Measurements from ENCODE around the gene MALT1. TPM values are rescaled to one million over a fixed set of nuclear protein-coding genes. Genes with fewer than 3 reads are reported as not detected.
A peak's percentile ranks its signal among the peaks of the same experiment; 100 is the strongest.

Gene MALT1
- total RNA-seq, 1 donor from 2014 or later, result 25.5 TPM

GRCh38 chr18:58674159-58674558, 2.9 kb downstream of the MALT1 start:
- intact Hi-C loops (cut with DNase I), result no loop called here
- DNase-seq (ENCODE audit: low spot score) (no peak), ATAC-seq (no peak)

- intact Hi-C loops (cut with DNase I), result no loop called here
- ATAC-seq (no peak), DNase-seq (ENCODE audit: low spot score) (no peak)
Observed at GRCh38 chr18:58674863-58675472, 3.7 kb downstream of the MALT1 start.

DNA sequence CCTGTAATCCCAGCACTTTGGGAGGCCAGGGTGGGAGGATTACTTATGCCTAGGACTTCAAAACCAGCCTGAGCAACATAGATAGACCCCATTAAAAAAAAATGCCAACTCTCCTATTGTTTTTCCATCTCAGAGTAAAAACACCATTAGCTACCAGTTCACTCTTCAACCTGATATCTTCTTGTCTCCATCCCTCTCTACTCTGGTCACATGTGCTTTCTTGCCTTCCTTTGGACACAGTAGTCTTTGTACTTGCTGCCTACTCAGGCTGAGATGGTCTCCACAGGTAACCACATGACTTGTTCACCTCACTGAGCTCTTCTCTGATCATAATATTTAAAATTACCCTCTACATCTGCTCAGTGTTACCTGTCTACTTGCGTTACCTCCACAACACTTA, 5.0 kb downstream of the MALT1 start:
- intact Hi-C loops (cut with DNase I), result no loop called here
- DNase-seq (ENCODE audit: low spot score), result no peak
- ATAC-seq, result no peak

- intact Hi-C loops (cut with DNase I), result no loop called here
- DNase-seq (ENCODE audit: low spot score), result peak; percentile 66
- peak; percentile 24 for ATAC-seq
Observed at GRCh38 chr18:58682429-58683069, 11.3 kb downstream of the MALT1 start.

DNA sequence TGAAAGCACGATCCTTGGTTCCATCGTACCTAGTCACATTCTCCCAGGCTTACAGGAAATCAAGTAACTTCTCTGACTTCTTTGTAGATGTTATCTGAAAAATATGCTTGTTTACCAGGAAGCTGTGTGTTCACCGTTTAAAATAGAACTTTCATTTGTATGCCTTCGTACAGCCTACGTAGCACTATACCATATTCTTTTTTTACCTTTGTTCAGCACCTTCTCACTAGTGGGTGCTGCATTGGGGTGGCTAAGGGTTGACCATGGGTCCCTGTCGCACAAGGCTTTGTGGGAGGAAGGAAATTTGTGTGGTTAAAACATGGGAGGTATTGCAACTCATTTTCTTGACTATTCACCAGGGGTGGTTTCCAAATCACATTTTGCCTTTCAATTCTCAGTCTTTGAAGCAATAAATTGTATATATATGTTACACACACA, 16.6 kb downstream of the MALT1 start:
- DNase-seq (ENCODE audit: low spot score) (no peak), ATAC-seq (no peak)

DNA sequence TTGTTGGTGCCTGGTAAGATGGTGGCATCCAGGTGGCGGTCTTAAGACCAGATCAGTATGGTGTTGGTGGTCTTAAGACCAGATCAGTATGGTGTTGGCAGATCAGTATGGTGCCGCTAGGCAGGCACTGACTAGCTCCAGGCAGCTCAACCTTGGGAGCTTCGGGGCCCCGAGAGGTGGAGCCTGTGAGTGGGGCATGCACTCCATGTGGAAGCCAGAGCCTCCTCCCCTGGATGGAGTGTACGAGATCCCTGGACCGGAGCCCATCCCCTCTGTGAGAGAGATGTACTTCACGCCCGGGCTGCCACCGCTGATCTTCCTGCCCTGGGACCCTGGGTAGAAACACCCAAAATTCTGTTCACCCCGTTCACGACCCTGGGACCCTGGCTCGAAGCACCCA, 19.0 kb downstream of the MALT1 start:
- ATAC-seq (no peak), DNase-seq (ENCODE audit: low spot score) (no peak)
- intact Hi-C loops (cut with DNase I), result no loop called here

More for the DNA sequence above, 16.6 kb downstream of the MALT1 start:
- intact Hi-C loops (cut with DNase I), result no loop called here

DNA sequence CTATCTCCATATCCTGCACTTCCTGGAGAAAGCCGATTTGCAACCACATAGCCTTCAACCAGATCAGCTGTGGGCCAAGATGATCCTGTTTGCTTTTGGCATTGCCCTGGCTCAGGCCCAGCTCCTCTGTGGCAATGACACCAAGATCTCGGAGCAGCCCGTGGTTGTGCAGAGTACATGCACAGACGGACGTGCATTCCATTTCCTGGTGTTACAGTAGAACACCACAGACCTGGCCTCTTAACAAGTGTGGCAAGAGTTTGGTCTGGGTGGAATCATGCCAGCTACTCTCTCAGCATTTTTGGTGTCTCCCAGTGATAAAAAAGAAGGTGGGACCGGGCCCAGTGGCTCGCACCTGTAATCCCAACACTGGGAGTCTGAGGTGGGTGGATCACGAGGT, 20.0 kb downstream of the MALT1 start:
- ATAC-seq (no peak), DNase-seq (ENCODE audit: low spot score) (no peak)
- intact Hi-C loops (cut with DNase I), result no loop called here

GRCh38 chr18:58692422-58693185, 21.3 kb downstream of the MALT1 start:
- intact Hi-C loops (cut with DNase I), result no loop called here
- ATAC-seq, result no peak
- no peak for DNase-seq (ENCODE audit: low spot score)

- no peak for DNase-seq (ENCODE audit: low spot score)
- intact Hi-C loops (cut with DNase I), result no loop called here
- ATAC-seq, result no peak
Observed at GRCh38 chr18:58694221-58694620, 23.0 kb downstream of the MALT1 start.

DNA sequence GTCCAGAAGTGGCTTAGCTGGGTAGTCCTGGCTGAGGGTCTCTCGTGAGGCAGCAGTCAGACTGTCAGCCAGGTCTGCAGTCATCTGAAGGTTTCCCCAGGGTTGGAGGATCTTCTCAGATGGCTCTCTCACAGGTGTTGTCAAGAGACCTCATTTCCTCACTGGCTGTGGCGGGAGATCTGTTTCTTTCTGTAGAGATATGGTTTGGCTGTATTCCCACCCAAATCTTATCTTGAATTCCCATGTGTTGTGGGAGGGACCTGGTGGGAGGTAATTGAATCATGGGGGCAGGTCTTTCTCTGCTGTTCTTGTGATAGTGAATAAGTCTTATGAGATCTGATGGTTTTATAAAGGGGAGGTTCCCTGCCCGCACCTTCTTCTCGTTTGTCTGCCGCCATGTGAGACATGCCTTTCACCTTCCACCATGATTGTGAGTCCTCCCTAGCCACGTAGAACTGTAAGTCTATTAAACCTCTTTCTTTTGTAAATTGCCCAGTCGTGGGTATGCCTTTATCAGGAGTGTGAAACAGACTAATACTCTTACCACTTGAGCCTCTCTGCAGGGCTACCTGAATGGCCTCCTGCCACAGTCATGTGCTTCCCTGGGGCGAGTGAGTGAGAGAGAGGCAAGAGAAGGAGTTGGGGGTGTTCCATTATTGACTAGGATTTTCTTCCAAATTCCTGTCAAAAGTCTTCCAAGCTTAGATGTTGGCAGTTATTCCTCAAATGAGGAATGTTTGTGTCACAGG, 23.6 kb downstream of the MALT1 start:
- ATAC-seq (no peak), DNase-seq (ENCODE audit: low spot score) (no peak)
- intact Hi-C loops (cut with DNase I), result no loop called here

- intact Hi-C loops (cut with DNase I), result no loop called here
- no peak for ATAC-seq
- no peak for DNase-seq (ENCODE audit: low spot score)
Observed at GRCh38 chr18:58695772-58696171, 24.5 kb downstream of the MALT1 start.

DNA sequence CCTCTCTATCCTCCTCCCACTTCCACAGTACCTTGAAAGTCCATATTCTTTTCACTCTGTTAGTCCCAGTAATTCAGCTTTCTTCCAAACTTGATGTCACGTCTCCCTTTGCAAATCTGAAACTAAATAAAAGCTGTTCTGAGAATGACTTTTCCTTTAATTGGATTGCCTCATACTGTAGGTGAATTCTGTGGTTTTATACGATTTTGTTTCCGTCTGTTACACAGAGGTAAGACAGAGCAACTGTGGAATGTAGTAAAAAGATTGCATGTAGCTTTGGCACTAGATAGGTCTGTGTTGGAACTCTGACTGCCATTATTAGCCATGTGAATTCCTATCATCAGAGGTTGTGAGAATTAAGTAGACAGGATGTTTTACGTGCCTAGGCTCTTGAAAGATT, 25.9 kb downstream of the MALT1 start:
- intact Hi-C loops (cut with DNase I), result no loop called here

DNA sequence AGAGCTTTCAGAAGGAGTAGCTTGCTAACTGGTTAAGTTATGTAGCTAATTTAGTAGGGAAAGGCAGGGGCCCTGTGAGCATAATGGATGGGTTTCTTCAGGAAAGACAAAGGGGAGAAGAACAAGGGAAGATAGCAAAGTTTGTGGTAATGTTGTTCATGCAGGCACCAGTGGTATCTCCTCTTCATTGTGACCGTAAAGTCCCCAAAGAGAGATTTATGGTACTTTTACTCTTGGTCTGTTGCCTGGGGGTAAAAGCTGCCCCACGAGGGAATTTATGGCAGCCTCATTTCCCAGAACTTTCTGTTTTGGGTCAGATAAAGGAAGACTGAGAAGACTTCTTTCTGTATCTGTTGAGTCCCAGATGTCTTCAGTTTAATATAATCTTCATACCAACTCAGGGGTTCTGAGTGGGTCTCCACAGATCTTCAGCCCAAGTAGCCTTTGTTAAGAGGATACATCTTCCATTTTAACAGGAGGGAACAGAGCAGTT, 27.5 kb downstream of the MALT1 start:
- ATAC-seq (no peak), DNase-seq (ENCODE audit: low spot score) (no peak)
- intact Hi-C loops (cut with DNase I), result no loop called here

More for the DNA sequence above, 25.9 kb downstream of the MALT1 start:
- no peak for DNase-seq (ENCODE audit: low spot score)
- no peak for ATAC-seq

- DNase-seq (ENCODE audit: low spot score), result no peak
- no peak for ATAC-seq
- intact Hi-C loops (cut with DNase I), result no loop called here
Observed at GRCh38 chr18:58699551-58699950, 28.3 kb downstream of the MALT1 start.

DNA sequence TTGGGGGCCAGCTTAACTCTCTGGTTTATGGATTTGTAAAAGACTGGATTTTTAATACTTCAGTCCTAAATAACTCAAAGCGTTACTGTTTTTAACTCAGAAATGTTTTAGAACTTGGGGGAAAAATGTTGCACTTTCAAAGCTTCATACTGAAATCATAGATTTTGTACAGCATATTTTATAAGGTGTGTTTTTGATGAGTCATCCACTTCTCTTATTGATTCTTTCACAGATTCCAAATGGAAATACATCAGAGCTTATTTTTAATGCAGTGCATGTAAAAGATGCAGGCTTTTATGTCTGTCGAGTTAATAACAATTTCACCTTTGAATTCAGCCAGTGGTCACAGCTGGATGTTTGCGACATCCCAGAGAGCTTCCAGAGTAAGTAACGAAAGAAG, 28.9 kb downstream of the MALT1 start:
- no peak for ATAC-seq
- intact Hi-C loops (cut with DNase I), result no loop called here
- no peak for DNase-seq (ENCODE audit: low spot score)

DNA sequence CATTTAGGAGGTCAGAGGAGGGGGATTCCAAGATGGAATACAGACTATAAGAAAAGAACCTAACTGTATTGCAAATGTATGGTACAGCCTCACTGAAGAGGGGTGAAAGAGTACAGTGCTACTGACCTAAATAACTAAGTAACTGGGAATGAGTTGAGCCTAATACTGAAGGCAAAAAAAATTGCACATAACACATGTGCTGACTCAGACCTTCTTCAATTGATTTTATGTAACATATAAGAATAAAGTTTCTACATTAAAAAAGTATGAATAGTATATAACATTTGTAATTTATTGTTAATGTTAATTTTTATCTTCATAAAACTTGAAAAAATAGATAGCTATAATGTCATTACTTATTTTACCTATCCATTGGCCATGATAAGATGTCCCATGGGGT, 41.7 kb downstream of the MALT1 start:
- no peak for DNase-seq (ENCODE audit: low spot score)
- ATAC-seq, result no peak
- intact Hi-C loops (cut with DNase I), result no loop called here

DNA sequence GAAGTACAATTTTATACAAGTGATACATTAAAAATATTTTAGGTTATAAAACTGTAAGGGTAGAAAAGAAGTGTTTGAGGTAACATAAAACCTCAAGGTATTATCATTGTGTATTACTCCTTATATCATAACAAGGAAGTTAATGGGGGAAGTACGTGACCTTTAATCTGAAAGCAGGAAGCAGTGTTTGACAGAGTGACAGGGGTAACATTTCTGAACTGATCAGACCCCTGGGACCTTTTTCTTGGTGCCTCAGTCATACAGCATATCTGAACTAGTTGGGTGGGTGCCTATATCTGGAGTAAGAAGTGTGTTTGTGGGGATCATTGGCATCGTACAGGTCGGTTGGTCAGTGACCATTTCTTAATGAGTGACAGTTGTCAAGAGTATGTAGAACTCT, 43.0 kb downstream of the MALT1 start:
- intact Hi-C loops (cut with DNase I), result no loop called here
- ATAC-seq (no peak), DNase-seq (ENCODE audit: low spot score) (no peak)

GRCh38 chr18:58714821-58715220, 43.6 kb downstream of the MALT1 start:
- ATAC-seq, result no peak

DNA sequence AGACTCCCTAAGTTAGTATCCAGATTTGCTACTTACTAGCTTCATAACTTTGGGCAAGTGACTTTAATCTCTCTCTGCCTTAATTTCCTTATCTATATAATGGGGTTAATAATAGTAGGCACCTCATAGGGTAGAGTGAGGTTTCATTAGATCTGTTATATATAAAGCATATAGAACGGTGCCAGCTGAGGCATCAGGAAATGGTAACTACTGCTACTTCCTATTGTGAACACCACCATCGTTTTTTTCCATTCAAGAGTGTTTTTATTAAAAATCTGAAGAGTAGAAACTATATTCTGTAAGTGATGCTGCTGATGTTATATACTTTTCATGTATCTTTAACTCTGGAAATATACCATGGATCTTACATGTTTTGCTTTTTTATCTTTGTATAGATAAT, 44.3 kb downstream of the MALT1 start:
- no peak for DNase-seq (ENCODE audit: low spot score)
- ATAC-seq, result no peak
- intact Hi-C loops (cut with DNase I), result no loop called here

More at GRCh38 chr18:58714821-58715220, 43.6 kb downstream of the MALT1 start:
- no peak for DNase-seq (ENCODE audit: low spot score)
- intact Hi-C loops (cut with DNase I), result no loop called here

Data from sciatic nerve (tissue), 2 donors.